Measurements from ENCODE around the gene PSMG2.

Gene PSMG2

GRCh38 chr18:12702221-12703095 is at the start of gene PSMG2, which contains the start of gene CEP76:
TSS of gene PSMG2 (plus strand) at chr18:12703042. CDS start at chr18:12703108, 66 bp downstream.
TSS of gene CEP76 (minus strand) at chr18:12702723. CDS start at chr18:12702548, 175 bp downstream.
- FAIRE-seq: no peak

DNA sequence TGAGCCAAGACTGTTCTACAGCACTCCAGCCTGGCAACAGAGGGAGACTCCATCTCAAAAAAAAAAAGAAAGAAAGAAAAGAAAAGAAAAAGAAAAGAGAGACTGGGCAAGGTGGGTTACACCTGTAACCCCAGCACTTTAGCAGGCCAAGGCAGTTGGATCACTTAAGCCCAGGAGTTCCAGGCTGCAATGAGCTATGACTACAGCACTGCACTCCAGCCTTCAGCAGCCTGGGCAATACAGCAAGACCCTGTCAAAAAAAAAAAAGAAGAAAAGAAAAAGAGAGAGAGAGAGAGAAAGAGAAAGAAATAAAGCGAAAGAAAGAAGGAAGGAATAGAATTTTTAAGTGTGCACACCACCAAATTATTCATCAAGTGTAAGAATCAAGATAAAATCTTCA is 47.9 kb upstream of the PSMG2 start:
- FAIRE-seq: no peak

DNA sequence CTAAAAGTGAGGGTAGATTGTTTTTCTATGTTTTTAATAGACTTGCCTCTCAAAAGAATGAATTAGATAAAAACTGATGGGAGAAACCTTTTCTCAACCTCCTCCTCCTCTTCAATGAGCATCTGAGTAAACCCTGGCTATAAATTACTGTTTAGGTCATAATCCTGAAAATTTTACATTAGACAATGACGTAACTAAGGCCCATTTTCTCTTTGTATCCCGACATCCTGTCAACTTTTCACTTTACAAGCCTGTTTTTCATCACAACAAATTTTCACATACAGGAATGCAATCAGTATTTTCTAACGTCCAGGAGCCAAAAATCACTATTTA is 46.3 kb upstream of the PSMG2 start:
- FAIRE-seq: no peak

GRCh38 chr18:12656938-12657683 is 45.7 kb upstream of the PSMG2 start:
- FAIRE-seq: no peak

DNA sequence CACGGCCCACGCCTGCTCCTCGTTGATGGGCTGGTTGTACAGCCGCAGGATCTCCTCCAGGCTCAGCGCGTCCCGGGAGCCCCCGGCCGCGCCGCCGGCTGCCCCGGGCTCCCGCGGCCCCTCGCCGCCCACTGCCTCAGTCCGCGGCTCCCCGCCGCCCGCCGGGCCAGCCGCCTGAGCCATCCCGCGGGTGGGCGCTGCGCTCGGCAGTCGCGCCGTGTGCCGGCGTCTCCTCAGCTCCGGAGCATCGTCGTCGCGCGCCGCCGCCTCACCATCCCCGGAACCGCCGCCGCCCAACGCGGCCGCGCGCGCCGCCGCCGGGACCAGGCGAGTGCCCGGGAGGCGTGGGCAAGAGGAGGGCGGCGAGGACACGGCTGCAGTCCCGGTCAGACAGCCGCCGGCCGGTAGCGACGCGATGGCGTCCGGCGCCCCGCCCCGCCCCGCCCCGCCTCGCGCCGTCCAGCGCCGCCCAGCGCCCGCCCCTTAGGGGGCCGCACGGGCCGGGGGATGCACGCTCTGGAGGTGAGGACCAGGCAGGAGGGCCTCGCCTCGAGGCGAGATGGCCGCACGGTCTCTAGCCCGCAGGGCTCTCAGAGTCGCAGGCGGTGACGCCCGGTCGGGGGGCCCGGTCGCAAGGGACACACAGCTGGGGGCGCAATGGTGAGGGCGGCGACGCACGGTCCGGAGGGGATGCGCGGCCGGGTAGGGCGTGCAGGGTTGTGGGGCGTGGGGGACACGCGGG is 45.0 kb upstream of the PSMG2 start, which contains the start of gene SPIRE1:
Gene SPIRE1, minus strand, starts transcription at position 424 of the 742 bp plus-strand sequence. Its CDS starts 241 bp downstream, at position 183.
- no peak for FAIRE-seq

GRCh38 chr18:12658426-12659138 is 44.3 kb upstream of the PSMG2 start:
- no peak for FAIRE-seq

DNA sequence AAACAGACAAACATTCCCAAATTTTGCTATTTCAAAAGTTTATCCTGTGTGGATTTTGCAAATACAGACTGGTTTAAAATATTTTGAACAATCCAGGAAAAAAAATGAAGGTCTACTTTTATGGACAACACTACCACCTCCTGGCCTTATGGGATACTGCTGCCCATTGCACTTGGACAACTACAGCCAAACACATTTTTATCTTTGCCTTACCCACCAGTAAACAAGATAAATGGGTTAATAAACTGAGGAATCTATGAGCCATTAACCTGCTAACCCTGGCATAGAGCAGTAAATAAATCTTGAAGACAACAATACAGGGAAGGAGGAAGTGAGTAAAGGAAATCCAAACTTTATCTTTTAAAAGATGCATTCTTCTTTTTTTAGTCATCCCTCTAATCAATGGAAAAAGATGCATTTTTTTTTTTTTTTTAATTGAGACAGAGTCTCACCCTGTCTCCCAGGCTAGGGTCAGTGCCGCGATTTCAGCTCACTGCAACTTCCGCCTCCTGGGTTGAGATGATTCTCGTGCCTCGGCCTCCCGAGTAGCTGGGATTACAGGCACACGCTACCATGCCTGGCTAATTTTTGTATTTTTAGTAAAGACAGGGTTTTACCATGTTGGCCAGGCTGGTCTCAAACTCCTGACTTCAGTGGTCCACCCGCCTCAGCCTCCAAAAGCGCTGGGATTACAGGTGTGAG is 42.8 kb upstream of the PSMG2 start:
- no peak for FAIRE-seq

- FAIRE-seq: no peak
These were observed 34.8 kb upstream of the PSMG2 start for GRCh38 chr18:12668041-12668440.

DNA sequence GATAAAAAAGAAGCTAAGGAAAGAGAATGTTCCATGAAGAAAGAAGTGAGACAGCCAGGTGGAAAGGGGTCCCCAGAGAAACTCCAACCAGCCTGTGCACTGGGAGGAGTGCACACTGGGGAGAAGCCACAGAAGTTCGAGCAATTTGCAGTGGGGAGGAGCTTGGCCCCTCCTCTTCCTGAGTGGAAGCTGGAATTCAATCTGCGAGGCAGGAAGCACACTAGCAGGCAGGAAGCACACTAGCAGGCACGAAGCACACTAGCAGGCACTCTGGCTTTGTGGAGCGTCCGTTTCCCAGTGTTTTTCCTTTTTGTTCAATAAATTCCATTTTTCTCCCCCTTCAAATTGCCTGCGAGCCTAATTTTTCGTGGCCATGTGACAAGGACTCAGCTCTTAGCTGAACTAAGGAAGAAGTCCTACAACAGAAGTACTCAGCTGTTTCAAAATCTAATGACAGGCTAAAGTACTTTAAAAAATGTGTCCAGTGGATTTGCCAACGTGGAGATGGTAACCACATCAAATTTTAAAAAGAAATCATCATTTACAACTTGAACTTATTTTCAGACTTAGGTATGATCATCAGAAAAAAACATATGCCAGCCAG is 23.6 kb upstream of the PSMG2 start:
- FAIRE-seq: no peak

DNA sequence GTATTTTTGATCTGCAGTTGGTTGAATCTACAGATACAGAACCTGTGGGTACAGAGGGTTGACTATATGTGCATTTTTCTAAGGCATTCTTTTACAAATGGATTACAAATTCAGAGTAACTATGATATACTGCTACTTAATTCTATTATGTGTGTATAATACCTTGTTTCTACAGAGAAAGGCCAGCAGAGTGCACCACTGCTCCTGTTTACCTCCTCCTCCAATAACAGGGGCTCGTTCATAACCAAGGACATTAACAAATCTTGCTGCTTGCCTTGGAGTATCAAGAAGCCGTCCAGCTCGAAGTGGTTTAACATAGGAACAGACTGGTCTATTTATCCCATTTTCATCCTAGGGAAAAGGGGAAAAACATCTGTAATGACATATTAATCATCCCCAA is 16.7 kb upstream of the PSMG2 start:
- FAIRE-seq: no peak

GRCh38 chr18:12689256-12689850 is 13.5 kb upstream of the PSMG2 start:
- FAIRE-seq: no peak

DNA sequence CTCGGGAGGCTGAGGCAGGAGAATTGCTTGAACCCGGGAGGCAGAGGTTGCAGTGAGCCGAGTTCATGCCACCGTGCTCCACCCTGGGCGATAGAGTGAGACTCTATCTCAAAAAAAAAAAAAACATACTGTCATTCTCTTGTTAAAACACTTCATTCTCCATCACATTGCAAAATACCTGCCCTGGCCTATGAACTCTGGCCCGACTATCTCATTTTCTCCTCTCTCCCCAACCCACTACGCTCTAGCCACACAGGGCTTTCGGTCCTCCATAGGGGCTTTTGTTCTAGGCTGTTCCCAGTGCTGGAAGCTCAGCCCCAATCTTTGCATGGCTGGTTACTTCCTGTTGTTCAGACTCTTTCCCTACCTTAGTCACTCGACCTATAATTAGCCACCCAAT is 10.6 kb upstream of the PSMG2 start:
- no peak for FAIRE-seq

- FAIRE-seq: no peak
These were observed 8.8 kb upstream of the PSMG2 start for GRCh38 chr18:12694032-12694431.

- FAIRE-seq: no peak
These were observed 3.1 kb upstream of the PSMG2 start for GRCh38 chr18:12699747-12700146.

DNA sequence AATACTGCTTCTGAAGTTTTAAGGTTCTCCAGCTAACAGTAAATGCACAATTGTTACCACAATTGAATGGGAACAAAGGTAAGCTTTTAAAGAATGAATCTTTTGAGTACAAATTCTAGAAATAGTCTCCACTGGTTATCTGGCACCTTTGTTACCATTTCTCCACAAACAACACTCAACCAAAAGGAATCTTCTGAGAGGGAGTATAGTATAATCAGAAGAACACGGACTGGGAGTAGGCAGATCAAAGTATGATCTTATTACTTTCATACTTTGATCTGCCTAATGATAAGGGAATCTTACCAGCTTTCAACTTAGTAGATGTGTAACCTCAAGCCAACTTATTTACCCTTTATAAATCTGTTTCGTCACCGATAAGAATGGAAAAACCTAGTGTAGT is 1.7 kb upstream of the PSMG2 start:
- FAIRE-seq: no peak

DNA sequence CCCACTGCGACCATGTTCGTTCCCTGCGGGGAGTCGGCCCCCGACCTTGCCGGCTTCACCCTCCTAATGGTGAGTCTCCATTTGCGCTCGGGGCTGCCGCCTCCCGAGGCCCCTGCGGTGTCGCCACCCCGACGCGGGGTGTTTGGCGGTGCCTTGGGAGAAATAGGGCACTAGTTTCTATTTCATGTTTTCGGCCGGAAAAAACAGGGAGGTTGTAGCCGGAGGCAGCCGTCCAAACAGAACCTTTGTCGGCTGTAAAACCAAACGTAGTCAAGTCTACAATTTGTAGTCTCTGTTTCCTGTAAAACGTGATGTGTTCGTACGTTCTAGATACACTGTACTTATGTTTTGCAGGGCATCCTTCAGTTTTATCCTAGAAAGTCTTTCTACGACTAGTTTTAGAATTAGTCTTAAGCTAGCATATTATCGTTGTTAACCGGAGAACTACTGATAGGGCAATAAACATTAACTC is 290 bp downstream of the PSMG2 start:
- no peak for FAIRE-seq

DNA sequence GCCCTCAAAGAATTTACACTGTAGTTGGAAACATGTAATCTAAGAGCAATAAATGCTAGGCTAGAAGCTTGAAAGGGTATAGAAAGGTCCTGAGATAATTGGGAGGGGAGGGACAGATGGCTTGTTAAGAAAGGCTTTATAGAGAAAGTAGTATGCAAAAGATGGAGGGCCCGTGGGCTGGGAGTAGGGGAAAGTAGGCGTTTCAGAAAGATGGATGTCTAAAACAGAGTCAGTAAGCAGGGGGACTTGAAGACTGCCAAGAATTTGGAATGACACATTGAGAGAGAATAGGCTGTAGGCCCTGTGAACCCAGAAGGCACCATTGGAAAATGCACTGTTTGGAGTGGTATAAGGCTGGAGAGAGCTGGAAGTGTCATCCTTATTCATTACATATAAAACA is 822 bp downstream of the PSMG2 start:
- no peak for FAIRE-seq

DNA sequence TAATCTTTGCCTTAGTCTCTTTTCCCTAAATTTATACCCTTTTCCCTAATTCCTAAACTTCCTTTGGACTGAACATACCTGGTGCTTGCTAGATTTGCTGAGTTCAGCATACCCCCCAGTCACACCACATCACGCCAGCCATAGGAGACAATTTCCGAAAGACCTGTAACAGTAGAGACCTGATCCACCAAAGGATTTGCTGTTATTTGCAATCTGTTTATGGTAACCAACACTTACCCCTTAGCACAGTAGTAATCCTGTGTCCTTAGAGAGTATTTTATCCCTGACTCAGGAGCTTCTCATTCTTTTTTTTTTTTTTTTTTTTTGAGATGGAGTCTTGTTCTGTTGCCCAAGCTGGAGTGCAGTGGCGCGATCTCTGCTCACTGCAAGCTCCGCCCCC is 8.6 kb downstream of the PSMG2 start:
- no peak for FAIRE-seq

DNA sequence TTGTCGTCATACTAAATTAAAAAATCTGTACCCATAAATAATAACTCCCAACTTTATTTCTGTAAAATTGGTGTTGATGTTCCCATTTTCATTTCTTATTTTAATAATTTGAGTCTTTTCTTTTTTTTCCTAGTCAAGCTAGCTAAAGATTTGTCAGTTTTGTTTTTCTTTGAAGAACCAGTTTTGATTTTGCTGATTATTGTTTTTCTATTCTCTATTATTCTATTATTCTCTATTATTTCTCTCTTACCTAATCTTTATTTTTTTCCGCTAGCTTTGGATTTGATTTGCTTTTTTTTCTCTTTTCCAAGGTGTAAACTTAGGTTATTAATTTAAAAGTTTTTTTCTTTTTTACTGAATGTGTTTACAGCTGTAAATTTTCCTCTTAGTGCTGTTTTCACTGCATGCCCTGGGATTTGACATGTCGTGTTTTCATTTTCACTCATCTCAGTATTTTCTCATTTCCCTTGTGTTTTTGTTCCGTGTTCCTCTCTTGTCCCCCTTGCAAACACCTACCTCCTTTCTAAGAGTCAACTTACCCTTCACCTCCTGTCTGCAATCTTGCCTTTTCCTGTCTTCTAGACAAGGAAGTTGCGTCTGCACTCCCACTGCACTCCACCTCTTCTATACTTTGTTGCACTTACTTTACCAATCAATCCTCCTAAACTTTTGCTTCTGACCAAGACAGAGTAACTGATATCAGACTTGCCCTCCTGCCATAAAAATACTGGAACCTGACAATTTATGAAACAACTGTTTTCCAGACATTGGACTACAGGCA is 18.8 kb downstream of the PSMG2 start:
- no peak for FAIRE-seq

GRCh38 chr18:12722731-12723130 is 19.9 kb downstream of the PSMG2 start:
- no peak for FAIRE-seq
